Mesendoderm (in vitro differentiated cells): ENCODE measurements around the gene FANK1.

Experiments used
- DNase-seq: peaks from one replicate; pipeline ENCODE4 v3.0.0; 2013
- H2AK5ac ChIP-seq: 2 replicates; pipeline ENCODE4 v1.6.1; 2013; ENCODE audit warnings: low read length, inconsistent platforms
- H2BK120ac ChIP-seq: 2 replicates; pipeline ENCODE4 v1.6.1; 2013; ENCODE audit warnings: low read depth, mild to moderate bottlenecking, low read length, moderate library complexity, mixed read lengths
- H2BK15ac ChIP-seq: replicated peaks from 2 replicates; pipeline ENCODE4 v1.6.1; 2013; ENCODE audit warnings: low read depth, mild to moderate bottlenecking, moderate library complexity
- H2BK5ac ChIP-seq: 2 replicates; pipeline ENCODE4 v1.6.1; 2013; ENCODE audit warnings: low read length, inconsistent platforms
- H3K18ac ChIP-seq: 2 replicates; pipeline ENCODE4 v1.6.1; 2013; ENCODE audit warnings: mild to moderate bottlenecking, low read length, mixed read lengths
- H3K23ac ChIP-seq: one replicate; pipeline ENCODE4 v1.6.1; 2013; ENCODE audit warnings: low read length
- H3K27ac ChIP-seq: 2 replicates; pipeline ENCODE4 v1.5.1; 2013; ENCODE audit warnings: low read depth, mild to moderate bottlenecking, inconsistent platforms, low read length, moderate library complexity
- H3K27me3 ChIP-seq: 2 replicates; pipeline ENCODE4 v1.6.1; 2013; ENCODE audit warnings: low read length, control low read depth, mild to moderate bottlenecking, inconsistent platforms; ENCODE audit not compliant: insufficient read depth, poor library complexity
- H3K36me3 ChIP-seq: 2 replicates; pipeline ENCODE4 v1.6.1; 2013; ENCODE audit warnings: low read length, inconsistent platforms; ENCODE audit not compliant: control insufficient read depth, insufficient read depth
- H3K4ac ChIP-seq: one replicate; pipeline ENCODE4 v1.6.1; 2013; ENCODE audit warnings: low read depth, mild to moderate bottlenecking, low read length, moderate library complexity
- H3K4me1 ChIP-seq: 2 replicates; pipeline ENCODE4 v1.6.1; 2013; ENCODE audit warnings: low read depth, low read length, inconsistent platforms; ENCODE audit not compliant: control insufficient read depth
- H3K4me2 ChIP-seq: 2 replicates; pipeline ENCODE4 v1.6.1; 2013; ENCODE audit warnings: low read length
- H3K4me3 ChIP-seq: 2 replicates; pipeline ENCODE4 v1.5.1; 2013; ENCODE audit warnings: mild to moderate bottlenecking, low read length
- H3K56ac ChIP-seq: one replicate; pipeline ENCODE4 v1.6.1; 2013; ENCODE audit warnings: low read length
- H3K79me1 ChIP-seq: 2 replicates; pipeline ENCODE4 v1.6.1; 2013; ENCODE audit warnings: low read length, inconsistent platforms
- H3K79me2 ChIP-seq: 2 replicates; pipeline ENCODE4 v1.6.1; 2013; ENCODE audit warnings: mild to moderate bottlenecking, low read length; ENCODE audit not compliant: control insufficient read depth, insufficient read depth
- H3K9ac ChIP-seq: 2 replicates; pipeline ENCODE4 v1.6.1; 2013; ENCODE audit warnings: low read length, inconsistent platforms
- H4K5ac ChIP-seq: one replicate; pipeline ENCODE4 v1.6.1; 2013; ENCODE audit warnings: low read length
- H4K8ac ChIP-seq: one replicate; pipeline ENCODE4 v1.6.1; 2013; ENCODE audit warnings: low read depth, mild to moderate bottlenecking, control low read depth, low read length, moderate library complexity
- WGBS: extraction: QIAGEN DNeasy Blood & Tissue Kit; methylation state at CpG from one replicate; pipeline ENCODE4 v1.1.7; 2013; ENCODE audit warnings: low lambda C conversion rate, missing lambda C conversion rate; ENCODE audit not compliant: insufficient coverage; ENCODE audit errors: extremely low coverage; 5-methylcytosine and 5-hydroxymethylcytosine counted together

Gene FANK1

DNA sequence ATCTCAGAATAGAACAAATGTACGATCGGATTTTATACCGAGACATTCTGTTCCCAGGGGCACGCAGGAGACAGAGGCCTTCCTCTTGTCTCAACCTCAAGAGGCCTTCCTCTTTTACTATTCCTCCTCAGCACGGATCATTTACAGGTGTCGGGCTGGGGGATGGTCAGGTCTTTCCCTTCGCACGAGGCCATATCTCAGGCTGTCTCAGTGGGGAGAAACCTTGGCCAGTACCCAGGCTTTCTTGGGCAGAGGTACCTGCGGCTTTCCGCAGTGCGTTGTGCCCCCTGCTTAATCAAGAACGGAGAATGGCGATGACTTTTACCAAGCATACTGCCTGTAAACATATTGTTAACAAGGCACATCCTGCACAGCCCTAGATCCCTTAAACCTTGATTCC is 44.2 kb downstream of the FANK1 start:
- no peak overlapping the region for H3K56ac ChIP-seq
- no peak overlapping the region for H3K9ac ChIP-seq
- no peak overlapping the region for H2BK5ac ChIP-seq
- no peak overlapping the region for H4K5ac ChIP-seq
- H2BK15ac ChIP-seq: no peak overlapping the region
- no peaks in the 10 kb centered on the region for H3K4me1 ChIP-seq
- H3K27ac ChIP-seq: no peak overlapping the region
- no peak overlapping the region for H4K8ac ChIP-seq
- no peak overlapping the region for H3K4ac ChIP-seq
- H2BK120ac ChIP-seq: no peak overlapping the region
- no peak overlapping the region for H3K23ac ChIP-seq
- no peak for DNase-seq
- no peaks in the 10 kb centered on the region for H3K36me3 ChIP-seq
- H3K27me3 ChIP-seq: no peaks in the 10 kb centered on the region
- no peaks in the 10 kb centered on the region for H3K79me2 ChIP-seq
- H3K18ac ChIP-seq: no peak overlapping the region
- no peaks in the 10 kb centered on the region for H3K79me1 ChIP-seq
- no peak overlapping the region for H2AK5ac ChIP-seq
- H3K4me3 ChIP-seq: no peak overlapping the region
- no CpG with 5 or more reads among the region's 13 CpGs for WGBS
- H3K4me2 ChIP-seq: no peak overlapping the region

DNA sequence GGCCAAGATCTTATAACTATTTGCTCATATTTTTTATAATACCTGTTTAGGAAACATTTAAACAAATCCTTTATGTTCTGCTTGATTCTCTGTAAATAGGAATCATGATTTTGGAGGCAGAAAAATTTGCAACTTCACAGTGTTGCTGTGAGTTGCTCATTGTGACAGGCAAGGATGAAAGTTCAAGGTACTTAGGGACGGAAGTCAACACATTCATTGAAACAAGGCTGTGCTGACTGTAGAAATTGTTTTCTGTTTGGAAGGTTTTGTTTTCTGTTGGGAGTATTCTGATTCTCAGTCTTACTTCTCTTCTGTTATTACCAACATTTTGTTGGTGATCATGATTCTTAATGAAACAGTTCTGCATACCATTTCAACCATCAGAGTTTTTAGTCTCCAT is 54.9 kb downstream of the FANK1 start:
- DNase-seq: no peak

GRCh38 chr10:125953778-125954385 is 57.5 kb downstream of the FANK1 start:
- DNase-seq: peak; percentile 22
- Histone ChIP-seq H3K36me3 (no peaks in the 10 kb centered on the region), H4K8ac (no peak overlapping the region), H3K79me2 (no peaks in the 10 kb centered on the region), H2AK5ac (no peak overlapping the region), H3K23ac (no peak overlapping the region), H2BK5ac (no peak overlapping the region), H2BK120ac (no peak overlapping the region), H3K4ac (no peak overlapping the region), H3K27me3 (no peaks in the 10 kb centered on the region), H3K4me2 (no peak overlapping the region), H3K56ac (no peak overlapping the region), H3K18ac (no peak overlapping the region), H4K5ac (no peak overlapping the region), H2BK15ac (no peak overlapping the region), H3K79me1 (no peaks in the 10 kb centered on the region), H3K4me1 (no peaks in the 10 kb centered on the region), H3K4me3 (peak overlapping the region; percentile 3), H3K9ac (no peak overlapping the region), H3K27ac (no peak overlapping the region)
- WGBS: no CpG with 5 or more reads among the region's 9 CpGs

More for the DNA sequence above, 54.9 kb downstream of the FANK1 start:
- Histone ChIP-seq H4K5ac (no peak overlapping the region), H3K4me1 (no peaks in the 10 kb centered on the region), H3K4me3 (no peak overlapping the region), H2AK5ac (no peak overlapping the region), H3K9ac (no peak overlapping the region), H3K27ac (no peak overlapping the region), H3K79me2 (no peaks in the 10 kb centered on the region), H3K18ac (no peak overlapping the region), H4K8ac (no peak overlapping the region), H3K79me1 (no peaks in the 10 kb centered on the region), H3K23ac (no peak overlapping the region), H2BK15ac (no peak overlapping the region), H3K56ac (no peak overlapping the region), H3K4ac (no peak overlapping the region), H2BK5ac (no peak overlapping the region), H3K36me3 (no peaks in the 10 kb centered on the region), H2BK120ac (no peak overlapping the region), H3K27me3 (no peaks in the 10 kb centered on the region), H3K4me2 (no peak overlapping the region)
- WGBS: no CpG with 5 or more reads among the region's 1 CpG

DNA sequence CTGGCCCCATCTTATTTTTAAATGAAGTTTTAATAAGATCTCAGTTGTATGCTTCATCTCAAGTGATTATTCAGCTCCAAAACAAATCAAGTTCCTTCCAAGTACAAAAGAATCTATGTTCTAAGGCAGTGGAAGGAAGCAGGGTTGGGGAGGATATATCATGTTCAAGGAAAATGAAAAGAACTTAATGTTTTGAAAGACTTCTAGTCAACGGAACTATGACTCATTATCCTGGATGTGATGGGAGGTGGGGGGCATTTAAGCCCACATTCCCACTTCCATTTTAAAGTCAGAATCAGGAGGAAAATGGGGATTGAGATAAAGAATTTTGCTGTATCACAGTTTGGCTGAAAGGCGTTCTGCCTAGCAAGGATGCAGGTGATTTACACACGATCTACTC is 59.4 kb downstream of the FANK1 start:
- H4K5ac ChIP-seq: no peak overlapping the region
- no peaks in the 10 kb centered on the region for H3K4me1 ChIP-seq
- no peak overlapping the region for H2BK15ac ChIP-seq
- no peak overlapping the region for H3K4me2 ChIP-seq
- DNase-seq: no peak
- H3K4ac ChIP-seq: no peak overlapping the region
- H4K8ac ChIP-seq: no peak overlapping the region
- no peaks in the 10 kb centered on the region for H3K36me3 ChIP-seq
- no peak overlapping the region for H3K4me3 ChIP-seq
- H3K23ac ChIP-seq: no peak overlapping the region
- no peak overlapping the region for H2BK120ac ChIP-seq
- no peak overlapping the region for H3K9ac ChIP-seq
- no peaks in the 10 kb centered on the region for H3K79me1 ChIP-seq
- H3K27ac ChIP-seq: no peak overlapping the region
- H3K56ac ChIP-seq: no peak overlapping the region
- no peak overlapping the region for H2AK5ac ChIP-seq
- no peaks in the 10 kb centered on the region for H3K27me3 ChIP-seq
- no CpG with 5 or more reads among the region's 3 CpGs for WGBS
- H2BK5ac ChIP-seq: no peak overlapping the region
- no peak overlapping the region for H3K18ac ChIP-seq
- no peaks in the 10 kb centered on the region for H3K79me2 ChIP-seq

DNA sequence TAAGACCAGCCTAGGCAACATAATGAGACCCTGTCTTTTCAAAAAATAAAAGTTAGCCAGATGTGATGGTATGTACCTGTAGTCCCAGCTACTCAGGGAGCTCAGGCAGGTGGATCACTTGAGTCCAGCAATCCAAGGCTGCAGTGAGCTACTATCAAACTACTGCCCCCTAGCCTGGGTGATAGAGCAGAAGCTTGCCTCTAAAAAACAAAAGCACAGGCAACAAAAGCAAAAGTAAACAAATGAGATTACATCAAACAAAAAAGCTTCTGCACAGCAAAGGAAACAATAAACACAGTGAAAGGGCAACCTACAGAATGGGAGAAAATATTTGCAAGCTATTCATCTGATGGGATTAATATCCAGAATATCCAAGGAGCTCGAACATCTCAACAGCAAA is 65.4 kb downstream of the FANK1 start:
- H2BK15ac ChIP-seq: no peak overlapping the region
- H3K4me2 ChIP-seq: no peak overlapping the region
- H3K27ac ChIP-seq: no peak overlapping the region
- H3K9ac ChIP-seq: no peak overlapping the region
- no peak overlapping the region for H2AK5ac ChIP-seq
- no peaks in the 10 kb centered on the region for H3K79me1 ChIP-seq
- no peak overlapping the region for H4K5ac ChIP-seq
- H3K18ac ChIP-seq: no peak overlapping the region
- no peaks in the 10 kb centered on the region for H3K36me3 ChIP-seq
- no CpG with 5 or more reads among the region's 1 CpG for WGBS
- no peak overlapping the region for H3K56ac ChIP-seq
- H2BK5ac ChIP-seq: no peak overlapping the region
- H3K79me2 ChIP-seq: no peaks in the 10 kb centered on the region
- H3K4ac ChIP-seq: no peak overlapping the region
- no peak overlapping the region for H3K4me3 ChIP-seq
- no peak overlapping the region for H3K23ac ChIP-seq
- no peak overlapping the region for H4K8ac ChIP-seq
- H3K27me3 ChIP-seq: no peaks in the 10 kb centered on the region
- DNase-seq: no peak
- H2BK120ac ChIP-seq: no peak overlapping the region
- H3K4me1 ChIP-seq: no peaks in the 10 kb centered on the region

DNA sequence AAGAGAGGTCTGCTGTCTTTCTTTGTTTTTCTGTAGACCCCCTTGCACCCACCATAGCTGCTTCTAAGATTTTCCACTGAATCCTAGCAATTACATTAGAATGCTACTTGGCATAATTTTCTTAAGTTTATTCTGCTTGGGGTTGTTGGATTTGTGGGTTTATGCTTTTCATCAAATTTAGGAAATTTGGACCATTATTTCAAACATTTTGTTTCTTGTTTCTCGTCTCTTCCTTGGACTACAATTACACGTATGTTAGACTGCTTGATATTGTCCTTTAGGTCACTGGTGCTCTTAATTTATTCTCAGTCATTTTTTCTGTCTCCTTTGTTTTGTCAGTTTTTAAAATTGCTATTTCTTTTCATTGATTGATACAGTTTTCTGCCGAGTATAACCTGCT is 65.8 kb downstream of the FANK1 start:
- Histone ChIP-seq H3K27me3 (no peaks in the 10 kb centered on the region), H2BK15ac (no peak overlapping the region), H4K8ac (no peak overlapping the region), H3K4me2 (no peak overlapping the region), H3K4me1 (no peaks in the 10 kb centered on the region), H3K27ac (no peak overlapping the region), H2BK5ac (no peak overlapping the region), H3K4ac (no peak overlapping the region), H3K56ac (no peak overlapping the region), H3K9ac (no peak overlapping the region), H2BK120ac (no peak overlapping the region), H2AK5ac (no peak overlapping the region), H3K36me3 (no peaks in the 10 kb centered on the region), H3K79me2 (no peaks in the 10 kb centered on the region), H3K4me3 (no peak overlapping the region), H3K23ac (no peak overlapping the region), H3K18ac (no peak overlapping the region), H3K79me1 (no peaks in the 10 kb centered on the region), H4K5ac (no peak overlapping the region)
- no CpG with 5 or more reads among the region's 3 CpGs for WGBS
- DNase-seq: no peak
